ENCODE results near the gene MBD5. TPM values are rescaled to one million over a fixed set of nuclear protein-coding genes. Genes with fewer than 3 reads are reported as not detected.

The MBD5 gene
- total RNA-seq, 1 donor from 2014 or later, result 44.9 TPM

- no peaks in the 10 kb centered on the region for H3K36me3 Mint-ChIP-seq (ENCODE audit: unreplicated experiment)
- TF ChIP-seq, protein P1, sequence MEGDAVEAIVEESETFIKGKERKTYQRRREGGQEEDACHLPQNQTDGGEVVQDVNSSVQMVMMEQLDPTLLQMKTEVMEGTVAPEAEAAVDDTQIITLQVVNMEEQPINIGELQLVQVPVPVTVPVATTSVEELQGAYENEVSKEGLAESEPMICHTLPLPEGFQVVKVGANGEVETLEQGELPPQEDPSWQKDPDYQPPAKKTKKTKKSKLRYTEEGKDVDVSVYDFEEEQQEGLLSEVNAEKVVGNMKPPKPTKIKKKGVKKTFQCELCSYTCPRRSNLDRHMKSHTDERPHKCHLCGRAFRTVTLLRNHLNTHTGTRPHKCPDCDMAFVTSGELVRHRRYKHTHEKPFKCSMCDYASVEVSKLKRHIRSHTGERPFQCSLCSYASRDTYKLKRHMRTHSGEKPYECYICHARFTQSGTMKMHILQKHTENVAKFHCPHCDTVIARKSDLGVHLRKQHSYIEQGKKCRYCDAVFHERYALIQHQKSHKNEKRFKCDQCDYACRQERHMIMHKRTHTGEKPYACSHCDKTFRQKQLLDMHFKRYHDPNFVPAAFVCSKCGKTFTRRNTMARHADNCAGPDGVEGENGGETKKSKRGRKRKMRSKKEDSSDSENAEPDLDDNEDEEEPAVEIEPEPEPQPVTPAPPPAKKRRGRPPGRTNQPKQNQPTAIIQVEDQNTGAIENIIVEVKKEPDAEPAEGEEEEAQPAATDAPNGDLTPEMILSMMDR (IDR thresholded peaks at IDR 0.05), result no peak
- DNase-seq (ENCODE audit: extremely low spot score, unreplicated experiment), result no peak
- H3K9me3 Mint-ChIP-seq (ENCODE audit: unreplicated experiment), result no peaks in the 10 kb centered on the region
- no peak overlapping the region for H3K27ac Mint-ChIP-seq (ENCODE audit: unreplicated experiment)
- no peak overlapping the region for H3K4me3 Mint-ChIP-seq (ENCODE audit: unreplicated experiment)
- no peaks in the 10 kb centered on the region for H3K27me3 Mint-ChIP-seq (ENCODE audit: unreplicated experiment)
- H3K4me1 Mint-ChIP-seq (ENCODE audit: unreplicated experiment), result peaks cover 2% of the 10 kb centered on the region
Measured at GRCh38 chr2:148475626-148476025, 454.7 kb downstream of the MBD5 start.

GRCh38 chr2:148479398-148479797, 458.5 kb downstream of the MBD5 start:
- Mint-ChIP-seq H3K36me3 (ENCODE audit: unreplicated experiment) (peaks cover 10% of the 10 kb centered on the region), H3K27me3 (ENCODE audit: unreplicated experiment) (no peaks in the 10 kb centered on the region), H3K4me3 (ENCODE audit: unreplicated experiment) (no peak overlapping the region), H3K9me3 (ENCODE audit: unreplicated experiment) (no peaks in the 10 kb centered on the region), H3K27ac (ENCODE audit: unreplicated experiment) (no peak overlapping the region), H3K4me1 (ENCODE audit: unreplicated experiment) (no peaks in the 10 kb centered on the region)
- TF ChIP-seq, protein P1 (IDR thresholded peaks at IDR 0.05), result no peak
- DNase-seq (ENCODE audit: extremely low spot score, unreplicated experiment), result no peak

- Mint-ChIP-seq H3K36me3 (ENCODE audit: unreplicated experiment) (peaks cover 10% of the 10 kb centered on the region), H3K27me3 (ENCODE audit: unreplicated experiment) (no peaks in the 10 kb centered on the region), H3K4me1 (ENCODE audit: unreplicated experiment) (no peaks in the 10 kb centered on the region), H3K4me3 (ENCODE audit: unreplicated experiment) (no peak overlapping the region), H3K27ac (ENCODE audit: unreplicated experiment) (no peak overlapping the region), H3K9me3 (ENCODE audit: unreplicated experiment) (no peaks in the 10 kb centered on the region)
- TF ChIP-seq, protein P1 (IDR thresholded peaks at IDR 0.05), result no peak
- no peak for DNase-seq (ENCODE audit: extremely low spot score, unreplicated experiment)
Measured at GRCh38 chr2:148483665-148484064, 462.8 kb downstream of the MBD5 start.

- no peak overlapping the region for H3K27ac Mint-ChIP-seq (ENCODE audit: unreplicated experiment)
- H3K4me1 Mint-ChIP-seq (ENCODE audit: unreplicated experiment), result no peaks in the 10 kb centered on the region
- H3K9me3 Mint-ChIP-seq (ENCODE audit: unreplicated experiment), result no peaks in the 10 kb centered on the region
- H3K4me3 Mint-ChIP-seq (ENCODE audit: unreplicated experiment), result no peak overlapping the region
- TF ChIP-seq, protein P1 (IDR thresholded peaks at IDR 0.05), result no peak
- no peaks in the 10 kb centered on the region for H3K27me3 Mint-ChIP-seq (ENCODE audit: unreplicated experiment)
- no peak for DNase-seq (ENCODE audit: extremely low spot score, unreplicated experiment)
- peaks cover 12% of the 10 kb centered on the region for H3K36me3 Mint-ChIP-seq (ENCODE audit: unreplicated experiment)
Measured at GRCh38 chr2:148484066-148484465, 463.2 kb downstream of the MBD5 start.

GRCh38 chr2:148486655-148487054, 465.8 kb downstream of the MBD5 start:
- Mint-ChIP-seq H3K9me3 (ENCODE audit: unreplicated experiment) (no peaks in the 10 kb centered on the region), H3K36me3 (ENCODE audit: unreplicated experiment) (peaks cover 28% of the 10 kb centered on the region), H3K27me3 (ENCODE audit: unreplicated experiment) (no peaks in the 10 kb centered on the region), H3K27ac (ENCODE audit: unreplicated experiment) (no peak overlapping the region), H3K4me3 (ENCODE audit: unreplicated experiment) (no peak overlapping the region), H3K4me1 (ENCODE audit: unreplicated experiment) (no peaks in the 10 kb centered on the region)
- no peak for DNase-seq (ENCODE audit: extremely low spot score, unreplicated experiment)
- TF ChIP-seq, protein P1 (IDR thresholded peaks at IDR 0.05), result no peak

All from osteocyte (in vitro differentiated cells).